Epidermal melanocyte (primary cell): ENCODE results near the gene UBE2M.
A peak's percentile ranks its signal among the peaks of the same experiment; 100 is the strongest.

Experiments
- DNase-seq: peaks from one replicate; pipeline ENCODE4 v3.0.0; 2011; ENCODE audit warnings: low spot score; ENCODE audit not compliant: insufficient read length

UBE2M gene

GRCh38 chr19:58570770-58571574 lies 12.6 kb upstream of the UBE2M start:
- DNase-seq: no peak

- no peak for DNase-seq
These were observed 11.7 kb upstream of the UBE2M start for GRCh38 chr19:58569943-58570670.

- DNase-seq: no peak
These were observed 11.0 kb upstream of the UBE2M start for GRCh38 chr19:58569191-58569942.

GRCh38 chr19:58568453-58569130 lies 10.2 kb upstream of the UBE2M start:
- no peak for DNase-seq

- no peak for DNase-seq
These were observed 8.6 kb upstream of the UBE2M start for GRCh38 chr19:58566989-58567388.

- DNase-seq: no peak
These were observed 5.4 kb upstream of the UBE2M start for GRCh38 chr19:58563823-58564222.

GRCh38 chr19:58563034-58563573 lies 4.7 kb upstream of the UBE2M start:
- DNase-seq: no peak

- no peak for DNase-seq
These were observed 4.0 kb upstream of the UBE2M start for GRCh38 chr19:58562122-58563033.

GRCh38 chr19:58561373-58562121 lies 3.1 kb upstream of the UBE2M start:
- DNase-seq: no peak

- DNase-seq: no peak
These were observed 2.5 kb upstream of the UBE2M start for GRCh38 chr19:58560921-58561320.

- no peak for DNase-seq
These were observed 1.8 kb upstream of the UBE2M start for GRCh38 chr19:58560007-58560887.

GRCh38 chr19:58559275-58560006 lies 1.0 kb upstream of the UBE2M start:
- peak; percentile 99 for DNase-seq

GRCh38 chr19:58558623-58559274 lies 338 bp upstream of the UBE2M start:
- peak; percentile 95 for DNase-seq

- DNase-seq: no peak
These were observed 968 bp downstream of the UBE2M start for GRCh38 chr19:58557221-58558065.

- no peak for DNase-seq
These were observed 1.7 kb downstream of the UBE2M start for GRCh38 chr19:58556622-58557220.
